Dendritic cell treated with granulocyte-macrophage colony-stimulating factor and Interleukin-4, amounts not matched to agents 40 ng/mL and 50 ng/mL, for 4 days (primary cell): Measurements from ENCODE around the gene UBE2J1.

Experiments used
- H3K27ac Mint-ChIP-seq: one replicate; pipeline ENCODE4 v1.8.0; 2022; ENCODE audit warnings: mild to moderate bottlenecking, mixed read lengths
- H3K27me3 Mint-ChIP-seq: one replicate; pipeline ENCODE4 v1.8.0; 2022; ENCODE audit warnings: mild to moderate bottlenecking, mixed read lengths
- H3K36me3 Mint-ChIP-seq: one replicate; pipeline ENCODE4 v1.8.0; 2022; ENCODE audit warnings: low read depth, mixed read lengths
- H3K4me1 Mint-ChIP-seq: one replicate; pipeline ENCODE4 v1.8.0; 2022; ENCODE audit warnings: low read depth, mixed read lengths
- H3K4me3 Mint-ChIP-seq: one replicate; pipeline ENCODE4 v1.8.0; 2022; ENCODE audit warnings: mild to moderate bottlenecking, moderate library complexity, mixed read lengths
- H3K9me3 Mint-ChIP-seq: one replicate; pipeline ENCODE4 v1.8.0; 2022; ENCODE audit warnings: mixed read lengths
- intact Hi-C: fragments of 100-400 bp; cut with micrococcal nuclease; formaldehyde crosslinking; loops from one replicate; pipeline ENCODE4 v1.15.0; 2022

The UBE2J1 gene

GRCh38 chr6:89355511-89356194, 3.1 kb upstream of the UBE2J1 start:
- H3K9me3 Mint-ChIP-seq: no peaks in the 10 kb centered on the region
- no peak overlapping the region for H3K4me3 Mint-ChIP-seq
- no peak overlapping the region for H3K27ac Mint-ChIP-seq
- H3K4me1 Mint-ChIP-seq: peaks cover 33% of the 10 kb centered on the region
- no peaks in the 10 kb centered on the region for H3K27me3 Mint-ChIP-seq
- intact Hi-C loops: no loop called here
- peaks cover 11% of the 10 kb centered on the region for H3K36me3 Mint-ChIP-seq

DNA sequence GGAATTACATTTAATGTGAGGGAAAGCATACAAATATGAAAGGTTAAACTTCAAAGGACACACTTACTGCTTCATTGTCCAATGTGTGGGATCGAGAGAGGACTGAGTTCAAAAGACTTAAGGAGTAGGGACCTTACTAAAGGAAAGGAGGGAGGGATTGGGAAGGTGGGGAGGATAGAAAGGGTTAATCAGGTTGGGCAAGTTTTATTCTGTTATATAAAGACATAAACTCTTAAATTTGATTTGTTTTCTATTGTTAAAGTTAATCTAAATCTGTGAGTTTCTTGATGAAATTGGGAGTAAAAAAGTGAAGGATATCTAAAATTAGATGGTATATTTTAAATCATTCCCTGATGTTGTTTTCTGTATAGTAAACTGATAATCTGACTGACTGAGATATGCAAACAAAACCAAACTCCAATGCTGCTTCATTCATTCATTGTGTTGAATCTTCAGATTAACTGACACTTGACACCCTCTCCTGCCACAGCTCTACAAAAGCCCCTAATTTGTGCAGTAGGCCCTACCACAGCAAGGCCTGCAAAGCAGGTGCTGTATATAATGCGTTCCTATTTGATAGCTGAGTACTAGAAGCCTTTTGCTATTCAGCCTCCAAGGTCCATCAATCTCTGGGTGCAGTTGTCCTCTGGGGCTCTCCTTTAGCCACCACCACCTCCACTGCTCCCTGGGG, 1.3 kb upstream of the UBE2J1 start:
- Mint-ChIP-seq H3K4me3 (peak overlapping the region; percentile 88), H3K9me3 (no peaks in the 10 kb centered on the region), H3K27ac (peak overlapping the region; percentile 94), H3K27me3 (no peaks in the 10 kb centered on the region), H3K36me3 (peaks cover 15% of the 10 kb centered on the region), H3K4me1 (peaks cover 38% of the 10 kb centered on the region)
- intact Hi-C loops: loop anchor here (5.0 kb wide), 1 partner anchor 272 kb away; the partner anchor contains the start of gene PNRC1

- intact Hi-C loops: loop anchor here (5.0 kb wide), 1 partner anchor 271 kb away; the partner anchor contains the start of gene PNRC1
- peak overlapping the region; percentile 88 for H3K4me3 Mint-ChIP-seq
Observed at GRCh38 chr6:89353118-89353556, 615 bp upstream of the UBE2J1 start.

DNA sequence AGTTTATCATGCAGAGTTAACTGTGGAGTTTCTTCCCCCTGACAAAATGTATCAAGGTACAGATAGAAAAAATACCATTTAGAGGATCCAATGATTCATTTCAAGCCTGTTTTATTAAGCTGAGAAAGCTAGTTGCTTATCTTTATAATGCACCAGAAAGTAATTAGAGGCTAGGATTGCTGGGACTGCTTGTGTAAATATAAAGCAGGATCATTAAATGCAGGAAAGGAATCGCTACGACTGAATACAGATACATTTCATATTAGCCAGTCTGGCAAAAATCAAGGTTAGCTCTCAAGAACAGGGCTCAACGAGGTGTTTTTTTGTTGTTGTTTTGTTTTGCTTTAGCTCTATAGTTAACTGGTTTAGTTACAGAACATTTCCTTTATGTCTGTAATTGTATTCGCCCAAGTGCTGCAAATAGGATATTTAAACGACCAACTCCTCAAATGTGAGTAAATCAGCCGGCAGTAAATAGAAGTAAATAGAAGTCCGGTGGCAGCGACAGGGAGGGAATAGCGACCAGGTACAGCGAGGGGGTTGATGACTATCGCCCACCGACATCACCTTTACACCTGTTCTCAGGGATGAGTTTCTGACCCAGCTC, 748 bp downstream of the UBE2J1 start:
- H3K27me3 Mint-ChIP-seq: no peaks in the 10 kb centered on the region
- peaks cover 43% of the 10 kb centered on the region for H3K4me1 Mint-ChIP-seq
- H3K36me3 Mint-ChIP-seq: peaks cover 17% of the 10 kb centered on the region
- H3K27ac Mint-ChIP-seq: peak overlapping the region; percentile 94
- H3K9me3 Mint-ChIP-seq: no peaks in the 10 kb centered on the region
- intact Hi-C loops: loop anchor here (5.0 kb wide), 1 partner anchor 269 kb away; the partner anchor contains the start of gene PNRC1
- H3K4me3 Mint-ChIP-seq: peak overlapping the region; percentile 88

More at GRCh38 chr6:89353118-89353556, 615 bp upstream of the UBE2J1 start:
- Mint-ChIP-seq H3K4me1 (peaks cover 45% of the 10 kb centered on the region), H3K27me3 (no peaks in the 10 kb centered on the region), H3K36me3 (peaks cover 17% of the 10 kb centered on the region), H3K27ac (peak overlapping the region; percentile 94), H3K9me3 (no peaks in the 10 kb centered on the region)

DNA sequence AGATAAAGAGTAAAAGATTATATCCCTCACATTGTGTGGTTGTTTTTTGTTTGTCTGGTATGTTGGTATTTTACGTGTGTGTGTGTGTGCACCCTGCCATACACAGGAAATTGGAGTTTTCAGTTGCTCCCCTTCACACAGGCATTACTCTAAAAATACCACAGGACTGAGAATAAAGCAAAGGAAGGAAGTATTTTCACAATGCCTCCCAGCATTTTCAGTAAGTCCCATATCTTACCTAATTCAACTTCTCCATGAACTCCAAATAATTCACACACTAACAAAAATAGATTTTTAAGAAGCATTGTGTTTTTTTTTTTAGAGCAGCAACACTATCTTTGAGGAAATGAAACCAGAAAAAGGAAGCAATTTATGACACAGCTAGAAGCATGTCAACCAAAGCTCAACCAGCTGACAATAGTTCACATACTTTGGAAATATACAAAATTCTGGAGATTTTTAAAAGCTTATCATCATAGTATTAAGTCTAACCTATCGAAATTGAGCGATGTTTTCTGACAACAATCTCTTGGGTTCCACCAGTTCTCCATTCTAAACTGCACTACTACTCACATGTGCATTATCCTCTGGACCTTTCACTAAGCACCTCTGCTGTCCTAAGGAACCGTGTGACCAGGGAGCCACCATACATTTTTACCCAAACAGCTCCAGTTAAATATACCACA, 2.1 kb downstream of the UBE2J1 start:
- Mint-ChIP-seq H3K27me3 (no peaks in the 10 kb centered on the region), H3K4me3 (peak overlapping the region; percentile 88), H3K9me3 (no peaks in the 10 kb centered on the region), H3K4me1 (peaks cover 52% of the 10 kb centered on the region), H3K36me3 (peaks cover 17% of the 10 kb centered on the region), H3K27ac (peak overlapping the region; percentile 94)
- intact Hi-C loops: loop anchor here (1.0 to 5.0 kb wide), 2 partner anchors 268 to 387 kb away; partner anchors contain the start of genes PNRC1 and RNGTT

GRCh38 chr6:89348372-89348771, 4.2 kb downstream of the UBE2J1 start:
- Mint-ChIP-seq H3K27me3 (no peaks in the 10 kb centered on the region), H3K9me3 (no peaks in the 10 kb centered on the region), H3K27ac (peak overlapping the region; percentile 30), H3K4me3 (no peak overlapping the region), H3K4me1 (peaks cover 54% of the 10 kb centered on the region), H3K36me3 (peaks cover 27% of the 10 kb centered on the region)
- intact Hi-C loops: no loop called here

GRCh38 chr6:89347825-89348224, 4.7 kb downstream of the UBE2J1 start:
- H3K9me3 Mint-ChIP-seq: no peaks in the 10 kb centered on the region
- intact Hi-C loops: no loop called here
- peak overlapping the region; percentile 30 for H3K27ac Mint-ChIP-seq
- H3K36me3 Mint-ChIP-seq: peaks cover 27% of the 10 kb centered on the region
- peaks cover 53% of the 10 kb centered on the region for H3K4me1 Mint-ChIP-seq
- H3K27me3 Mint-ChIP-seq: no peaks in the 10 kb centered on the region
- no peak overlapping the region for H3K4me3 Mint-ChIP-seq

DNA sequence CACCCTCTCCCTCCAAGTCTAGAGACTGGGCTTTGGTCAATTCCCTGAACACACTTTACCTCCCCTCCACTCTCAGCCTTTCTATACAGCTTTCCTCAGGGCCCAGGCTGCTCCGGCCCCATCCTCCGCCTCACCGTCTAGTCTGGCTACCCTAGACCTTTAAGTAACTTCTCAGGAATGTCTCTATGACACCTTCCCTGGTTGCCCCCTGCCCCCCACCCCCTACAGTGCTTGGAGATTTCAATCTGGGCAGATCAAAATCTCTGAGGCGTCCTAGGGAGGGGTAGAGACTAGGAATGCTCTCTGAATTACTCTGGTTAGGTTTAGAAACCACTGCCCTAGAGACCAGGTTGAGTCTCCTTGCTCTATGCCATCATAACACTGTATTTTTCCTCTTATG, 6.1 kb downstream of the UBE2J1 start:
- peaks cover 53% of the 10 kb centered on the region for H3K4me1 Mint-ChIP-seq
- no peak overlapping the region for H3K4me3 Mint-ChIP-seq
- intact Hi-C loops: no loop called here
- no peaks in the 10 kb centered on the region for H3K9me3 Mint-ChIP-seq
- H3K27me3 Mint-ChIP-seq: no peaks in the 10 kb centered on the region
- H3K36me3 Mint-ChIP-seq: peaks cover 22% of the 10 kb centered on the region
- no peak overlapping the region for H3K27ac Mint-ChIP-seq

GRCh38 chr6:89339565-89339964, 13.0 kb downstream of the UBE2J1 start:
- peak overlapping the region; percentile 29 for H3K27ac Mint-ChIP-seq
- no peaks in the 10 kb centered on the region for H3K9me3 Mint-ChIP-seq
- H3K36me3 Mint-ChIP-seq: peaks cover 51% of the 10 kb centered on the region
- intact Hi-C loops: no loop called here
- H3K27me3 Mint-ChIP-seq: no peaks in the 10 kb centered on the region
- H3K4me1 Mint-ChIP-seq: peaks cover 11% of the 10 kb centered on the region
- H3K4me3 Mint-ChIP-seq: no peak overlapping the region

DNA sequence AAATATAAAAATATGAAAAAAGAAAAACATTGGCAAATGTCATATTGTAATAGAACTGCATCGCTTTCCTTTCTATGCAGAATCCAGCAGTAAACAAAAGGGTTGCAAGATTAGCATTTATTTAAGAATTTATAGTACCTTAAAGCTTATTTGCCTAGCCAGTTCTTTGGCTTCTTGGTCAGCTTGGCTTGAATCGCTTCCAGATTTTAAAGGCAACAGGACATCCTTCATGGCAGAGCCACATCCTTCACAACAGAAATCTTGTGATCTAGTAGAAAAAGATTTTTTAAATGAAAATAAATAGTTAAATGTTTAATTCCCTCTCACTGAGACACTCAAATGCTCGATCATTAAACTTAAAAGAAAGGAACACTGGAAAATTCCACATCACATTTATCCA, 17.4 kb downstream of the UBE2J1 start:
- H3K4me1 Mint-ChIP-seq: peaks cover 4% of the 10 kb centered on the region
- no peak overlapping the region for H3K4me3 Mint-ChIP-seq
- H3K9me3 Mint-ChIP-seq: no peaks in the 10 kb centered on the region
- H3K36me3 Mint-ChIP-seq: peaks cover 60% of the 10 kb centered on the region
- H3K27me3 Mint-ChIP-seq: no peaks in the 10 kb centered on the region
- intact Hi-C loops: no loop called here
- H3K27ac Mint-ChIP-seq: no peak overlapping the region

- H3K27me3 Mint-ChIP-seq: no peaks in the 10 kb centered on the region
- no peak overlapping the region for H3K4me3 Mint-ChIP-seq
- H3K4me1 Mint-ChIP-seq: no peaks in the 10 kb centered on the region
- intact Hi-C loops: no loop called here
- no peaks in the 10 kb centered on the region for H3K9me3 Mint-ChIP-seq
- H3K27ac Mint-ChIP-seq: no peak overlapping the region
- peaks cover 66% of the 10 kb centered on the region for H3K36me3 Mint-ChIP-seq
Observed at GRCh38 chr6:89330910-89331309, 21.6 kb downstream of the UBE2J1 start.

GRCh38 chr6:89328976-89329375, 23.5 kb downstream of the UBE2J1 start:
- Mint-ChIP-seq H3K27me3 (no peaks in the 10 kb centered on the region), H3K4me3 (no peak overlapping the region), H3K4me1 (peaks cover 5% of the 10 kb centered on the region), H3K36me3 (peaks cover 67% of the 10 kb centered on the region), H3K9me3 (no peaks in the 10 kb centered on the region), H3K27ac (no peak overlapping the region)
- intact Hi-C loops: no loop called here

DNA sequence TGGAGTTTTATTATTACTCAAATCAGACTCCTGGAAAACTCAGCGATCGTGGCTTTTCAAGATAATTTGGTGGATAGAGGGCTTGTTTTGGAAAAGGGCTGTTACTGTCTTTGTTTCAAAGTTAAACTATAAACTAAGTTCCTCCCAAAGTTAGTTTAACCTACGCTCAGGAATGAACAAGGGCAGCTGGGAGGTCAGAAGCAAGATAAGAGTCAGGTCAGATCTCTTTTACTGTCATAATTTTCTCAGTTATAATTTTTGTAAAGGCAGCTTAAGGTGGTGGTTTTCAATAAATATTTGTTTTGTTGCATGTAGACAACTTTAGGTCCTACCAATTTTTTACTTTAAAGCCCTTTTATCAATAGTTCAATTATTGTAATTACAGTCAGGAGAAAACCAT, 28.2 kb downstream of the UBE2J1 start:
- no peaks in the 10 kb centered on the region for H3K9me3 Mint-ChIP-seq
- no peak overlapping the region for H3K4me3 Mint-ChIP-seq
- intact Hi-C loops: no loop called here
- H3K27ac Mint-ChIP-seq: no peak overlapping the region
- H3K36me3 Mint-ChIP-seq: peaks cover 47% of the 10 kb centered on the region
- no peaks in the 10 kb centered on the region for H3K27me3 Mint-ChIP-seq
- peaks cover 41% of the 10 kb centered on the region for H3K4me1 Mint-ChIP-seq
